Activated CD8-positive, alpha-beta T cell treated with anti-CD3 and anti-CD28 coated beads for 36 hours (primary cell): ENCODE results near the gene LRRC3. TPM values are rescaled to one million over a fixed set of nuclear protein-coding genes. Genes with fewer than 3 reads are reported as not detected.
A peak's percentile ranks its signal among the peaks of the same experiment; 100 is the strongest.
"Not testable (repeated sequence)": the region's sequence is repeated elsewhere in the genome, so short reads cannot be mapped to it uniquely, and the experiment has no call there.

Experiments
- ATAC-seq: fragments of 200-7000 bp; cut with Tn5 transposase; one replicate; pipeline ENCODE4 v1.10.0; 2021; ENCODE audit warnings: mild to moderate bottlenecking, moderate library complexity
- CTCF ChIA-PET: fragments of 350-600 bp; sonication (Branson Sonifier 250); formaldehyde crosslinking; loops from one replicate; lab custom pipeline; 2021; ENCODE audit warnings: antibody characterized with exemption; lab: Charles Lee
- POLR2A ChIA-PET: fragments of 350-600 bp; sonication (Branson Sonifier 250); formaldehyde crosslinking; loops from one replicate; lab custom pipeline; 2021; ENCODE audit warnings: antibody characterized with exemption; lab: Charles Lee
- DNase-seq: peaks from one replicate; pipeline ENCODE4 v3.0.0-alpha.2; 2020
- H3K27ac Mint-ChIP-seq: one replicate; pipeline ENCODE4 v1.8.0; 2021; ENCODE audit warnings: mild to moderate bottlenecking, mixed read lengths
- H3K27me3 Mint-ChIP-seq: one replicate; pipeline ENCODE4 v1.8.0; 2021; ENCODE audit warnings: mixed read lengths
- H3K36me3 Mint-ChIP-seq: one replicate; pipeline ENCODE4 v1.8.0; 2021; ENCODE audit warnings: low read depth, mixed read lengths
- H3K4me1 Mint-ChIP-seq: one replicate; pipeline ENCODE4 v1.8.0; 2021; ENCODE audit warnings: low read depth, mixed read lengths
- H3K4me3 Mint-ChIP-seq: one replicate; pipeline ENCODE4 v1.8.0; 2021; ENCODE audit warnings: mild to moderate bottlenecking, moderate library complexity, mixed read lengths
- H3K9me3 Mint-ChIP-seq: one replicate; pipeline ENCODE4 v1.8.0; 2021; ENCODE audit warnings: mixed read lengths
- CTCF ChIP-seq: fragments of 200-600 bp; IDR thresholded peaks from one replicate; pipeline ENCODE4 v1.8.0; 2022; ENCODE audit warnings: antibody characterized with exemption, mild to moderate bottlenecking
- intact Hi-C: fragments of 100-400 bp; cut with micrococcal nuclease; formaldehyde crosslinking; loops from one replicate; pipeline ENCODE4 v1.10.0; 2022
- total RNA-seq, 2 experiments: library from RNA; stranded (reverse); gene quantifications; one replicate each; pipeline ENCODE4 v1.2.3, GENCODE V29; 2021

LRRC3 gene
- total RNA-seq, 2 experiments from 2014 or later: 1.8 to 1.9 TPM

DNA sequence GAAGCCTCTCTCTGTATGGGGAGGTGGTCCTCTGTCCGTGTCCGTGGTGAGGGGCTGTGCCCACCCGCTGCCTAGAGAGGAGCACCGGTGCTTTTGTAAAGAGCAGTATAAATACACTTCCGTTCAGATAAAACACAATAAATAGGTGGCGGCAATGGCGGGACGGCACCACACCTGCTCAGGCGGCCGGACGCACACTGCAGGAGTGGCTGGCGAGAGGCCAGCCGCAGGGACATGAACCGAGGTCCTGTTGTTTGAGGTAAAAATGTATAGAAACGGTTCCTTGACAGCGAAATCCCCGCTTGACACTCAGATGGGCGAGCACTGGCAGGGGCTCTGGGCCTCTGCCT, 43.9 kb downstream of the LRRC3 start:
- Mint-ChIP-seq H3K27me3 (peaks cover 3% of the 10 kb centered on the region), H3K4me3 (no peak overlapping the region), H3K4me1 (peaks cover 3% of the 10 kb centered on the region), H3K9me3 (no peaks in the 10 kb centered on the region), H3K36me3 (no peaks in the 10 kb centered on the region), H3K27ac (no peak overlapping the region)
- ChIA-PET CTCF (no interaction called here), POLR2A (no interaction called here)
- intact Hi-C loops: no loop called here
- DNase-seq (no peak), ATAC-seq (no peak)
- no peak for TF ChIP-seq CTCF

GRCh38 chr21:44499631-44500030, 44.3 kb downstream of the LRRC3 start:
- Mint-ChIP-seq H3K36me3 (no peaks in the 10 kb centered on the region), H3K27me3 (peaks cover 3% of the 10 kb centered on the region), H3K9me3 (no peaks in the 10 kb centered on the region), H3K4me3 (no peak overlapping the region), H3K27ac (no peak overlapping the region), H3K4me1 (peaks cover 4% of the 10 kb centered on the region)
- ChIA-PET CTCF (no interaction called here), POLR2A (interaction anchor here (0.6 kb wide), 1 partner anchor 1834 kb away, joined by 4 read pairs; no protein-coding TSS in a partner anchor)
- ATAC-seq: no peak
- no peak for TF ChIP-seq CTCF
- no peak for DNase-seq
- intact Hi-C loops: no loop called here

GRCh38 chr21:44500111-44500510, 44.8 kb downstream of the LRRC3 start:
- TF ChIP-seq CTCF: no peak
- CTCF ChIA-PET: no interaction called here
- Mint-ChIP-seq H3K4me3 (no peak overlapping the region), H3K36me3 (no peaks in the 10 kb centered on the region), H3K4me1 (peaks cover 4% of the 10 kb centered on the region), H3K9me3 (no peaks in the 10 kb centered on the region), H3K27ac (no peak overlapping the region), H3K27me3 (peaks cover 3% of the 10 kb centered on the region)
- no peak for ATAC-seq
- DNase-seq: no peak
- POLR2A ChIA-PET: interaction anchor here (0.6 kb wide), 1 partner anchor 1833 kb away, joined by 4 read pairs; no protein-coding TSS in a partner anchor
- intact Hi-C loops: no loop called here

GRCh38 chr21:44502171-44502958, 47.1 kb downstream of the LRRC3 start:
- ChIA-PET CTCF (interaction anchor here (1.0 to 1.6 kb wide), 5 partner anchors 8 to 299 kb away, joined by 3 to 5 read pairs (median 4); no protein-coding TSS in a partner anchor), POLR2A (no interaction called here)
- H3K4me1 Mint-ChIP-seq: peaks cover 4% of the 10 kb centered on the region
- TF ChIP-seq CTCF: no peak
- intact Hi-C loops: no loop called here
- H3K36me3 Mint-ChIP-seq: no peaks in the 10 kb centered on the region
- H3K27ac Mint-ChIP-seq: peak overlapping the region; percentile 17
- no peak for ATAC-seq
- H3K4me3 Mint-ChIP-seq: no peak overlapping the region
- no peak for DNase-seq
- no peaks in the 10 kb centered on the region for H3K9me3 Mint-ChIP-seq
- H3K27me3 Mint-ChIP-seq: no peaks in the 10 kb centered on the region

GRCh38 chr21:44503006-44503889, 47.9 kb downstream of the LRRC3 start:
- CTCF ChIA-PET: interaction anchor here (1.4 kb wide), 2 partner anchors 15 to 23 kb away, joined by 4 to 5 read pairs; no protein-coding TSS in a partner anchor
- H3K4me3 Mint-ChIP-seq, H3K9me3 Mint-ChIP-seq, intact Hi-C loops, H3K27me3 Mint-ChIP-seq, H3K27ac Mint-ChIP-seq, H3K4me1 Mint-ChIP-seq, H3K36me3 Mint-ChIP-seq, DNase-seq, ATAC-seq: not testable (repeated sequence)
- POLR2A ChIA-PET: interaction anchor here (0.7 kb wide), 1 partner anchor 1074 kb away, joined by 3 read pairs; no protein-coding TSS in a partner anchor
